ENCODE measurements around the gene ATP6V0A4. TPM values are rescaled to one million over a fixed set of nuclear protein-coding genes. Genes with fewer than 3 reads are reported as not detected.
A peak's percentile ranks its signal among the peaks of the same experiment; 100 is the strongest.
"Not testable (repeated sequence)": the region's sequence is repeated elsewhere in the genome, so short reads cannot be mapped to it uniquely, and the experiment has no call there.

Gene ATP6V0A4
- polyA plus RNA-seq, 6 donors from 2014 or later = not detected

DNA sequence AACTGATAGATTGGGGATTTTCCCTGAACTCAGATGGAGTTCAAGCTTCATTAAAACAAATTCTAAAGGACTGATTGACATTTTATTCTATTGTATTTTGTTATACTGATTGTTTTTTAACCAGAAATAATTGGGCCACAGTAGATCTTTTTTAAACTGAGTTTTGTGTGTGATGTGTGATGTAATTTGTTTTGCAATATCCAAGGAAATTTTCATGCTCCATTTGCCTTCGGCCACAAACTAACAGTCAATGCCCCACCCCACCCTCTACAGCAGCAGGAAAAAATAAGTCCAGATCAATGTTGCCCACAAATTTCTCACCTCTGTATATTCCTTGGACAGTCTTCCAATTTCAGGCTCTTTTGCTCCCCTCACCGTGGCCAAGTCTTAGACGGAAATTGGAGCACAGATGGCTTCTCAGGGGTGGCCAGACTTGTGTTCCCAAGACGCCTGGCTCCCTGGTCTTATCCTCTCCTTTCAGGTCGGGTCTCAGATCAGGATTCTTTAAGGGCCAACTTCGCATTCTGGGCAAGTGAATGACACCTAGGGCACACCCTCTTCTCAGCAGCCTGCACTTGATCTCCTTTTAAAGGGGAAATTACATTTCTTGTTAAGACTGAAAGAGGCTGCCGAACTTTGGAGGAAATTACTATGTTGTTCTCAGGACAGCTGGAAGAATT lies 97.0 kb downstream of the ATP6V0A4 start, which contains the start of gene SVOPL:
Gene SVOPL (minus strand): TSS at position 506 of the 680 bp plus-strand sequence. CDS start 22,317 bp downstream, outside the sequence.
- Mint-ChIP-seq H3K27ac (no peak within 1 kb of the TSS), H3K4me1 (peaks cover 0 to 3% (median 0%) of the 10 kb centered on the region in 3 donors), H3K9me3 (peaks cover 0 to 7% (median 1%) of the 10 kb centered on the region in 7 donors), H3K36me3 (no peaks in the 10 kb centered on the region), H3K27me3 (peaks cover 0 to 6% (median 0%) of the 10 kb centered on the region in 3 donors), H3K4me3 (no peak within 1 kb of the TSS)
- no peak for DNase-seq
- ATAC-seq (ENCODE audit: low read depth in 2 of 2) = no peak

DNA sequence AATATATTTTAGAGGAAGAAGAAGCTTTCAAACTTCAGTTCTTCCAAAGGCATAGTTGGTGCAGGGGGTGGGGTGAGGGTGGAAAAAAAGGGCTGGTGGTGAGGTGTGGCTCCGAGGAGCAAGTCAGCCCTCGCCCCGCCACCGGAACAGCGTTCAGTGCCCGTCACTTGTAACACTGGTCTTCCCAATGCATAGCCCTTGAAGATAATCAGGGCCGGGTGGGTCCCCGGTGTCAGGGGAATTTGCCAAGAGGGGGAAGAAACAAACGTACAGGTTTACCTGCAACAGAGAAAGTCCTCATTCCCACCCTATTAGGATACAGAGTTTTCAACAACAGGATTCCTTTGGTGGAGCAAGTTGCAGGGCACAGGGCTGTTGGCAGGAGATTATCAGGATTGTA lies 98.3 kb downstream of the ATP6V0A4 start:
- H3K27ac Mint-ChIP-seq = no peak overlapping the region
- H3K4me1 Mint-ChIP-seq = no peaks in the 10 kb centered on the region
- peaks cover 0 to 6% (median 0%) of the 10 kb centered on the region in 3 donors for H3K27me3 Mint-ChIP-seq
- peaks cover 0 to 6% (median 2%) of the 10 kb centered on the region in 7 donors for H3K9me3 Mint-ChIP-seq
- H3K4me3 Mint-ChIP-seq = no peak overlapping the region
- H3K36me3 Mint-ChIP-seq = no peaks in the 10 kb centered on the region
- ATAC-seq (ENCODE audit: low read depth in 2 of 2) = no peak
- DNase-seq = no peak

DNA sequence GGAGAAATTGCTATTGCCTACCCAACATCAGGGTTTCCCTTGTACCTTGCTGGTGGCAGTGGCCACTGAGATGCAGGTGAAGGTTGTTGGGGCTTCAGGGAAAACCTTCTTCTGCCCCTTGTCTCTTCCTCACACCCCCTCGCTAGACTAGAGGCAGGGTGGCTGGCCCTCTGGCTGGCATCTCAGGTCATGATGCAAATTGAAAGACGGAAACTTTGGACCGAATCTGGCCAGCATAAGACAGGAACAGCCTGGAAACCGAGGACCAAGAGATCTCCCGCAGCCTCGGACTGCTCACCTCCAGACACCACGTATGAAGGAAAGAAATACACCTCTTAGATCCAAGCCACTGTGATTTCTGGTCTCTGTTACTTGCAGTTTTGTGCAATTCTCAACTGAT lies 99.7 kb downstream of the ATP6V0A4 start:
- Mint-ChIP-seq H3K27ac (no peak overlapping the region), H3K9me3 (peaks cover 0 to 6% (median 2%) of the 10 kb centered on the region in 7 donors), H3K4me3 (no peak overlapping the region), H3K4me1 (no peaks in the 10 kb centered on the region), H3K36me3 (no peaks in the 10 kb centered on the region), H3K27me3 (peaks cover 0 to 6% (median 0%) of the 10 kb centered on the region in 3 donors)
- ATAC-seq (ENCODE audit: low read depth in 2 of 2) = no peak
- DNase-seq = no peak

DNA sequence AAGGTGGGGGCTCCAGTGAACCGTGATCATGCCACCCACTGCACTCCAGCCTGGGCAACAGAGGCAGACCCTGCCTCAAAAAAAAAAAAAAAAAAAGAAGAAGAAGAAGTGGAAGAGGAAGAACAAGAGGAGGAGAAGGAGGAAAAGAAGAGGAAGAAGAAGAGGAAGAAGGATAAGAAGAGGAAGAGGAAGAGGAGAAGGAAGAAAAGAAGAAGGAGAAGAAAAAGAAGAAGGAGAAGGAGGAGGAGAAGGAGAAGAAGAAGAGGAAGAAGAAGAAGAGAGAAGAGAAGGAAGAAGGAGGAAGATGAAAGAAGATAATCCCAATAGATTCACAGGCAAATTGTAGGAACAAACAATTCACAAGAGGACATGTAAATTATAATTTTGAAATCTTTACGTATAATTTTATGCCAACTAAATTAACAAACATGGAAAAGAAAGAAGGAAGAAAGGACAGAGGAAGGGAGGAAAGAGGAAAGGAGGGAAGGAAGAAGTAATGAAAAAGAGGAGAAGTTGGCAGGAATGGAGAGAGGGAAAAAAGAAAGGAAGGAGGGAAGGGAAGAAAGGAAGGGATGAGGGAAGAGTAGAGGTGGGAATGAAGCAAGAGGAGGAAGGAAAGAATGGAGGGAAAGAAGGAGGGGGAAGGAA lies 100.3 kb downstream of the ATP6V0A4 start:
- peak overlapping the region in 1 of 8 donors; percentile 25 for H3K4me3 Mint-ChIP-seq
- ATAC-seq (ENCODE audit: low read depth in 2 of 2) (no peak), DNase-seq (no peak)
- H3K27ac Mint-ChIP-seq = peak overlapping the region in 1 of 6 donors; percentile 65
- peaks cover 0 to 6% (median 2%) of the 10 kb centered on the region in 7 donors for H3K9me3 Mint-ChIP-seq
- no peaks in the 10 kb centered on the region for H3K36me3 Mint-ChIP-seq
- H3K27me3 Mint-ChIP-seq = peaks cover 0 to 6% (median 0%) of the 10 kb centered on the region in 3 donors
- no peaks in the 10 kb centered on the region for H3K4me1 Mint-ChIP-seq

DNA sequence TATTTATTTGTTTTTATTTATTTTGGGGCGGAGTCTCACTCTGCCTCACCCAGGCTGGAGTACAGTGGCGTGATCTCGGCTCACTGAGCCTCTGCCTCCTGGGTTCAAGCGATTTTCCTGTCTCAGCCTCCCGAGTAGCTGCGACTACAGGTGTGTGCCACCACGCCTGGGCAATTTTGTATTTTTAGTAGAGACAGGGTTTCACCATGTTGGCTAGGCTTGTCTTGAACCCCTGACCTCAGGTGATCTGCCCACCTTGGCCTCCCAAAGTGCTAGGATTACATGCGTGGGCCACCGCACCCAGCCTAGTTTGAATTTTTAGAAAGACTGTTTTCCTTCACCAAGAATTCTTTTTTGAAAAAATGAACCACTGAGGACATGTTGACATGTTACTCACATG lies 102.2 kb downstream of the ATP6V0A4 start:
- not testable (repeated sequence) for H3K9me3 Mint-ChIP-seq; H3K27me3 Mint-ChIP-seq; DNase-seq; H3K27ac Mint-ChIP-seq; ATAC-seq (ENCODE audit: low read depth in 2 of 2); H3K4me1 Mint-ChIP-seq; H3K36me3 Mint-ChIP-seq; H3K4me3 Mint-ChIP-seq

DNA sequence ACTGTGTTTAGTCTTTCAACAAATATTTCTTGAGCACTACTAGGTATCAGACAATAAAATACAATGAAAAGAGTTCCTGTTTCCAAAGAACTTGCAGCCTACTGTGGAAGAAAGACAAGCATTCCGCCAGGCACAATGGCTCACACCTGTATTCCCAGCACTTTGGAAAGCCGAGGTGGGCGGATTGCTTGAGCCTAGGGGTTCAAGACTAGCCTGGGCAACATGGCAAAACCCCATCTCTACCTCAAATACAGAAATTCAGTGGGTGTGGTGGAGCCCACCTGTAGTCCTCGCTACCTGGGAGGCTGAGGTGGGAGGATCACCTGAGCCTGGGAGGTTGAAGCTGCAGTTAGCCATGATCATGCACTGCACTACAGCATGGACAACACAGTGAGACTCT lies 102.9 kb downstream of the ATP6V0A4 start:
- peaks cover 0 to 6% (median 6%) of the 10 kb centered on the region in 3 donors for H3K27me3 Mint-ChIP-seq
- no peak overlapping the region for H3K4me3 Mint-ChIP-seq
- no peaks in the 10 kb centered on the region for H3K4me1 Mint-ChIP-seq
- H3K27ac Mint-ChIP-seq = no peak overlapping the region
- no peaks in the 10 kb centered on the region for H3K36me3 Mint-ChIP-seq
- H3K9me3 Mint-ChIP-seq = peaks cover 0 to 6% (median 2%) of the 10 kb centered on the region in 7 donors
- ATAC-seq (ENCODE audit: low read depth in 2 of 2) = no peak
- DNase-seq = no peak

DNA sequence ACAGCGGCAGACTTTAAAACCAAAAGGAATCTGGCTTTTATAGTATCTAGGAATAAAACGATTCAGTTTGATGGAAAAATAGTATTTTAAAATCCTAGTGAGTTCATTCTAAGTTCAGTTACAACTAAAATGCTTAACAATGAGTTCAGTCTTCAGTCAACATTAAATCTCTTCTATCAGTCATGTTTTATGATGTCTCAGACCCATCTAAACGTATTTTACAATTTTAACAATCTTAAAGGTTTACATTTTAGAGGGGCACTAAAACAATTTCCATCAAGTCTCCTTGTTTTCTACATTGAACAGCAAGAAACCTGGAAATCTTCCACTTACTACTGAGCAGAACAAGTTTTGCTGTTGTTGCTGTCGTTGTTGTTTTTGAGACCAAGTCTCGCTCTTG lies 106.8 kb downstream of the ATP6V0A4 start:
- H3K27ac Mint-ChIP-seq = no peak overlapping the region
- no peak overlapping the region for H3K4me3 Mint-ChIP-seq
- peaks cover 0 to 7% of the 10 kb centered on the region in 2 donors for H3K36me3 Mint-ChIP-seq
- H3K27me3 Mint-ChIP-seq = peaks cover 0 to 8% (median 6%) of the 10 kb centered on the region in 3 donors
- peaks cover 0 to 9% (median 4%) of the 10 kb centered on the region in 7 donors for H3K9me3 Mint-ChIP-seq
- no peak for DNase-seq
- ATAC-seq (ENCODE audit: low read depth in 2 of 2) = no peak
- no peaks in the 10 kb centered on the region for H3K4me1 Mint-ChIP-seq

DNA sequence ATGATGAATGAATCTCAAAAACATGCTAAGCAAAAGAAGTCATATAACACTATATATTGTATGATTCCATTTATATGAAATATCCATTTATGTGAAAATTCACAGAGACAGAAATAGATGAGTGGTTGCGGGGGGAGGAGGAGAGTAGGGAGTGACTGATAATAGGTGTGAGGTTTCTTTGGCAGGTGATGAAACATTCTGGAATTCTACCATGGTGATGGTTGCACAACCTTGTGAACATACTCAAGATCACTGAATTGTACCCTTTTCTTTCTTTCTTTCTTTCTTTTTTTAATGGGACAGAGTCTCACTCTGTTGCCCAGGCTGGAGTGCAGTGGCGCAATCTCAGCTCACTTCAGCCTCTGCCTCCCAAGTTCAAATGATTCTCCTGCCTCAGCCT lies 107.5 kb downstream of the ATP6V0A4 start:
- DNase-seq = no peak
- Mint-ChIP-seq H3K27me3 (peaks cover 0 to 8% (median 6%) of the 10 kb centered on the region in 3 donors), H3K4me3 (no peak overlapping the region), H3K4me1 (no peaks in the 10 kb centered on the region), H3K36me3 (peaks cover 0 to 7% of the 10 kb centered on the region in 2 donors), H3K27ac (no peak overlapping the region), H3K9me3 (peaks cover 0 to 9% (median 4%) of the 10 kb centered on the region in 7 donors)
- ATAC-seq (ENCODE audit: low read depth in 2 of 2) = no peak

DNA sequence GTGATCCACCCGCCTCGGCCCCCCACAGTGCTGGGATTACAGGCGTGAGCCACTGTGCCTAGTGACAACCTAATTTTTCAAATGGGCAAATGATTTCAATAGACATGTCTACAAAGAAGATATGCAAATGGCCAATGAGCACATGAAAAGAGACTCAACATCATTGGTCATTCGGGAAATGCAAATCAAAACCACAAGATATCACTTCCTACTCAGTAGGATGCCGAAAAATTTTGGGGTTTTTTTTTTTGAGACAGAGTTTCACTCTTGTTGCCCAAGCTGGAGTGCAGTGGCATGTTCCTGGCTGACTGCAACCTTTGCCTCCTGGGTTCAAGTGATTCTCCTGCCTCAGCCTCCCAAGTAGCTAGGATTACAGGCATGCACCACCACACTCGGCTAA lies 110.0 kb downstream of the ATP6V0A4 start:
- not testable (repeated sequence) for H3K27ac Mint-ChIP-seq; H3K27me3 Mint-ChIP-seq; H3K36me3 Mint-ChIP-seq; H3K9me3 Mint-ChIP-seq; DNase-seq; H3K4me3 Mint-ChIP-seq; ATAC-seq (ENCODE audit: low read depth in 2 of 2); H3K4me1 Mint-ChIP-seq

DNA sequence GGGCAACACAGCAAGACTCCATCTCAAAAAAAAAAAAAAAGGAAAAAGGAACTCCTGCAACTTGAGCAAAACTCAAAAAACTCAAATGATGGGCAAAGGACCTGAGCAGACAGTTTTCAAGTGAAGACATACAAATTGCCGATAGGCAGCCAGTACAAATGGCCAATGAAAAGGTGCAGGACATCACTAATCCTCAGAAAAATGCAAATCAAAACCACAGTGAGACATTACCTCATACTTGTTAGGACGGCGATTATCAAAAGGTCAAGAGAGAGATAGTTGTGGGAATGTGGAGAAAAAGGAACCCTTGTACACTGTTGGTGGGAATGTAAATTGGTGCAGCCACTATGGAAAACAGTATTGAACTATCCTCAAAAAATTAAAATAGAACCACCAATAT lies 113.7 kb downstream of the ATP6V0A4 start:
- H3K27me3 Mint-ChIP-seq = peaks cover 3 to 6% (median 4%) of the 10 kb centered on the region in 3 donors
- no peak overlapping the region for H3K27ac Mint-ChIP-seq
- no peak for DNase-seq
- H3K4me3 Mint-ChIP-seq = no peak overlapping the region
- ATAC-seq (ENCODE audit: low read depth in 2 of 2) = no peak
- H3K36me3 Mint-ChIP-seq = peaks cover 0 to 7% of the 10 kb centered on the region in 2 donors
- peaks cover 0 to 9% (median 4%) of the 10 kb centered on the region in 7 donors for H3K9me3 Mint-ChIP-seq
- H3K4me1 Mint-ChIP-seq = no peaks in the 10 kb centered on the region

DNA sequence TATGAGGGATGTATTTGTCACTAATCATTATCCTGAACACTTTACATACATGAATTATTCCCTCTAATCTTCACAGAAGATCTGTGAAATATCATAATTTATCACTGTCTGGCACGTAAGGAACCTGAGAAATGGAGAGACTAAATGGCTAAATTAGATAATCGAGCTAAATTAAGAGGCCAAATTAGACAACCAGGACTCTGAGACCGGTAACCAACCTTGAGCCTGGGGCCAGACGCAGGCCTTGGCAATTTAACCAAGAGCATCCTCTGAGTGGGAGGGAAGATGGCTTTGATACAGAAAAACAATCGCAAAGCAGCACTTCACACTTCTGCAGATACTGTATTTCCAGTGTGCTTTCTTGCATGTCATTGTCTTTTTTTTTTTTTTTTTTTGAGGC lies 118.2 kb downstream of the ATP6V0A4 start:
- DNase-seq = no peak
- Mint-ChIP-seq H3K9me3 (peaks cover 0 to 2% (median 0%) of the 10 kb centered on the region in 7 donors), H3K27me3 (peaks cover 0 to 4% (median 0%) of the 10 kb centered on the region in 3 donors), H3K4me3 (no peak overlapping the region), H3K36me3 (no peaks in the 10 kb centered on the region), H3K4me1 (no peaks in the 10 kb centered on the region), H3K27ac (no peak overlapping the region)
- ATAC-seq (ENCODE audit: low read depth in 2 of 2) = no peak

DNA sequence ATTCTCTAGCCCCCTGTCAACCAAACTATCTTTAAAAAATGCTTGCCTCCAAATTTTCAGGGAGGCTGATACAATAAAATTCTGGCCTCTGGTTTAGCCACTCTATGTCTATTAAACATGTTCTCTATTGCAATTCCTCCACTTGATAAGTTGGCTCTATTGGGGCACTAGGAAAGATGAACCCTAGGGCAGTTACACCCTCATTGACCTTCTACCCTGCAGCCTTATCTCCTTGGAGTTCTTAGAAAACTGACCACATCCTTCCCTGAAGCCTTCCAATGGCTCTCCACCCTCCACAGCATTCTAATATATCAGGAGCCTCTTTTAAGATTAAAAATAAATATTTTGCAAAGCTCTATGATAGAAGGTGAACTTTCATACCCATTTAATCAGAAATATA lies 127.4 kb downstream of the ATP6V0A4 start:
- DNase-seq = no peak
- peaks cover 0 to 4% (median 0%) of the 10 kb centered on the region in 7 donors for H3K9me3 Mint-ChIP-seq
- H3K27ac Mint-ChIP-seq = no peak overlapping the region

DNA sequence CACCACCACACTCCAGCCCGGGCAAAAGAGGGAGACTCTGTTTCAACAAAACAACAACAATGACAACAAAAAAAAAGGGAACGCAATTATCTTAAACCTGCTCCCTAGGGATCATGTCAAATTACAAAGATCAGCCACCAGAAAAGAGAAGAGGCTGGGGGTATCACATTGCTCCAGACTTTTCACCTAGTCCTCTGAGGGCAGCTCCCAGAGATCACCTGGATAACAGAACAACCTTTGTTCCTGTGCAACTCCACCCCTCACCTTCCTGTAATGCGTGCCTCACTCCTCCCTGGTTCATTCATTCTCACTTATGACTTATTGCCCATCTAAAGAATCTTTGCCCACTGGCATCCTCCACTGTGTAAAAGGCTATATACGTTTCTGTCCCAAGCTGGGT lies 128.6 kb downstream of the ATP6V0A4 start:
- Mint-ChIP-seq H3K9me3 (peaks cover 0 to 4% (median 0%) of the 10 kb centered on the region in 7 donors), H3K4me3 (no peak overlapping the region), H3K27ac (no peak overlapping the region), H3K27me3 (peaks cover 16 to 29% (median 25%) of the 10 kb centered on the region in 3 donors), H3K36me3 (no peaks in the 10 kb centered on the region), H3K4me1 (peaks cover 2 to 7% (median 2%) of the 10 kb centered on the region in 3 donors)
- ATAC-seq (ENCODE audit: low read depth in 2 of 2) (no peak), DNase-seq (no peak)

More for the DNA sequence above, 127.4 kb downstream of the ATP6V0A4 start:
- no peaks in the 10 kb centered on the region for H3K36me3 Mint-ChIP-seq
- no peak overlapping the region for H3K4me3 Mint-ChIP-seq
- no peak for ATAC-seq (ENCODE audit: low read depth in 2 of 2)
- no peaks in the 10 kb centered on the region for H3K4me1 Mint-ChIP-seq
- peaks cover 16 to 25% (median 20%) of the 10 kb centered on the region in 3 donors for H3K27me3 Mint-ChIP-seq

DNA sequence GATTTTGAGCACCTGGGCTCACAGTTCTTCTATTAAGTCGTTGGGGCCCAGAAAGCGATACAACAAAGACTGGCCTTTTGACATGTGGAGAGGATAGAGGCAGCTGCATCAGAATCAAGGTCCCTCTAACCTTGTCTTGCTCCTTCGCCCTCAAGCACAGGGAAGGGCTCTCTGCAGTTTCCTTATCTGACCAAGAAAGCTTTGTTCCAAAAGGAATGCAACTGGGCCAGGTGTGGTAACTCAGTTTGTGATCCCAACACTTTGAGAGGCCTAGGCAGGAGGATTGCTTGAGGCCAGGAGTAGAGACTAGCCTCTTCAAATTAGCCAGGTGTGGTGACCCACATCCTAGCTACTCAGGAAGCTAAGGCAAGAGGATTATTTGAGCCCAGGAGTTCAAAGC lies 129.1 kb downstream of the ATP6V0A4 start:
- ATAC-seq (ENCODE audit: low read depth in 2 of 2) = no peak
- H3K27me3 Mint-ChIP-seq = peaks cover 16 to 33% (median 26%) of the 10 kb centered on the region in 3 donors
- H3K4me3 Mint-ChIP-seq = no peak overlapping the region
- H3K36me3 Mint-ChIP-seq = no peaks in the 10 kb centered on the region
- H3K9me3 Mint-ChIP-seq = peaks cover 0 to 4% (median 0%) of the 10 kb centered on the region in 7 donors
- DNase-seq = no peak
- H3K4me1 Mint-ChIP-seq = peaks cover 5 to 10% (median 6%) of the 10 kb centered on the region in 3 donors
- no peak overlapping the region for H3K27ac Mint-ChIP-seq

Measured in naive B cell (primary cell).